H9 (cell line): ENCODE measurements around the gene RNF13. TPM values are rescaled to one million over a fixed set of nuclear protein-coding genes. Genes with fewer than 3 reads are reported as not detected.

Experiments
- DNase-seq: peaks from one replicate; pipeline ENCODE4 v3.0.0-alpha.2; 2017
- H2AFZ ChIP-seq: one replicate; pipeline ENCODE4 v1.6.1; 2013; ENCODE audit warnings: mild to moderate bottlenecking, low read length, control low read depth, moderate library complexity
- H2AK5ac ChIP-seq: 2 replicates; pipeline ENCODE4 v1.6.1; 2013; ENCODE audit warnings: low read length, control low read depth, mixed read lengths; ENCODE audit not compliant: insufficient read length
- H2BK120ac ChIP-seq: one replicate; pipeline ENCODE4 v1.6.1; 2013; ENCODE audit warnings: low read depth, mild to moderate bottlenecking, low read length, control low read depth, inconsistent platforms; ENCODE audit not compliant: poor library complexity, severe bottlenecking
- H2BK12ac ChIP-seq: 2 replicates; pipeline ENCODE4 v1.6.1; 2013; ENCODE audit warnings: low read length, control low read depth, mixed read lengths, low read depth; ENCODE audit not compliant: insufficient read length
- H2BK15ac ChIP-seq: 2 replicates; pipeline ENCODE4 v1.6.1; 2013; ENCODE audit warnings: low read depth, low read length, control low read depth
- H2BK20ac ChIP-seq: one replicate; pipeline ENCODE4 v1.6.1; 2013; ENCODE audit warnings: low read depth, mild to moderate bottlenecking, low read length, control low read depth, inconsistent platforms; ENCODE audit not compliant: poor library complexity, severe bottlenecking
- H2BK5ac ChIP-seq: 2 replicates; pipeline ENCODE4 v1.6.1; 2013; ENCODE audit warnings: low read length, control low read depth, mixed read lengths; ENCODE audit not compliant: insufficient read length
- H3K14ac ChIP-seq: 2 replicates; pipeline ENCODE4 v1.6.1; 2013; ENCODE audit warnings: low read length, control low read depth; ENCODE audit not compliant: insufficient read depth
- H3K18ac ChIP-seq: 2 replicates; pipeline ENCODE4 v1.6.1; 2013; ENCODE audit warnings: low read depth, mild to moderate bottlenecking, mixed read lengths, low read length, control low read depth; ENCODE audit not compliant: insufficient read length
- H3K23ac ChIP-seq: 2 replicates; pipeline ENCODE4 v1.6.1; 2013; ENCODE audit warnings: low read length, control low read depth, mixed read lengths, low read depth; ENCODE audit not compliant: insufficient read length
- H3K23me2 ChIP-seq: 2 replicates; pipeline ENCODE4 v1.6.1; 2013; ENCODE audit warnings: low read depth, mild to moderate bottlenecking, mixed read lengths, low read length, control low read depth; ENCODE audit not compliant: insufficient read length, poor library complexity, severe bottlenecking
- H3K27ac ChIP-seq: 2 replicates; pipeline ENCODE4 v1.5.1; 2013; ENCODE audit warnings: low read length, control low read depth, mixed read lengths, low read depth; ENCODE audit not compliant: insufficient read length
- H3K27me3 ChIP-seq: 2 replicates; pipeline ENCODE4 v1.6.1; 2013; ENCODE audit warnings: low read length, control low read depth, inconsistent platforms; ENCODE audit not compliant: insufficient read depth
- H3K4ac ChIP-seq: 2 replicates; pipeline ENCODE4 v1.6.1; 2013; ENCODE audit warnings: low read depth, mild to moderate bottlenecking, control low read depth, inconsistent platforms, low read length, moderate library complexity
- H3K4me1 ChIP-seq: 2 replicates; pipeline ENCODE4 v1.6.1; 2013; ENCODE audit warnings: low read length, control low read depth, inconsistent platforms; ENCODE audit not compliant: insufficient read depth
- H3K4me2 ChIP-seq: 2 replicates; pipeline ENCODE4 v1.6.1; 2013; ENCODE audit warnings: low read length, control low read depth, mixed read lengths; ENCODE audit not compliant: insufficient read length, insufficient read depth
- H3K56ac ChIP-seq: 2 replicates; pipeline ENCODE4 v1.6.1; 2013; ENCODE audit warnings: low read depth, mild to moderate bottlenecking, mixed read lengths, low read length, control low read depth; ENCODE audit not compliant: insufficient read length
- H3K79me1 ChIP-seq: 2 replicates; pipeline ENCODE4 v1.6.1; 2013; ENCODE audit warnings: low read depth, mild to moderate bottlenecking, moderate library complexity, low read length, control low read depth, inconsistent platforms; ENCODE audit not compliant: insufficient read depth, poor library complexity, severe bottlenecking
- H3K79me2 ChIP-seq: 2 replicates; pipeline ENCODE4 v1.6.1; 2013; ENCODE audit warnings: low read length, control low read depth, inconsistent platforms; ENCODE audit not compliant: insufficient read depth
- H3K9ac ChIP-seq: 2 replicates; pipeline ENCODE4 v1.6.1; 2013; ENCODE audit warnings: low read length, control low read depth, mixed read lengths; ENCODE audit not compliant: insufficient read length; ENCODE audit errors: extremely low read depth
- H3K9me3 ChIP-seq: one replicate; pipeline ENCODE4 v1.6.1; 2013; ENCODE audit warnings: low read depth, low read length, inconsistent platforms; ENCODE audit not compliant: control insufficient read depth
- H3T11ph ChIP-seq: one replicate; pipeline ENCODE4 v1.6.1; 2013; ENCODE audit warnings: mild to moderate bottlenecking, low read length, control low read depth, inconsistent platforms
- H4K20me1 ChIP-seq: one replicate; pipeline ENCODE4 v1.6.1; 2013; ENCODE audit not compliant: control insufficient read depth, insufficient read length, insufficient read depth
- H4K5ac ChIP-seq: 2 replicates; pipeline ENCODE4 v1.6.1; 2013; ENCODE audit warnings: low read depth, mild to moderate bottlenecking, mixed read lengths, low read length, control low read depth; ENCODE audit not compliant: insufficient read length
- H4K8ac ChIP-seq: replicated peaks from 2 replicates; pipeline ENCODE4 v1.6.1; 2013; ENCODE audit warnings: low read length, control low read depth, mixed read lengths, low read depth; ENCODE audit not compliant: insufficient read length
- H4K91ac ChIP-seq: 2 replicates; pipeline ENCODE4 v1.6.1; 2013; ENCODE audit warnings: low read depth, mild to moderate bottlenecking, moderate library complexity, mixed read lengths, low read length, control low read depth; ENCODE audit not compliant: insufficient read length
- H3K27ac Mint-ChIP-seq, 3 experiments: 2 replicates in 2 of 3; 3 replicates in 1 of 3; pipeline ENCODE4 v1.8.0; 2020 to 2021; ENCODE audit warnings: mixed read lengths in 3 of 3, mild to moderate bottlenecking in 1 of 3, moderate library complexity in 1 of 3
- H3K27me3 Mint-ChIP-seq: 2 replicates; pipeline ENCODE4 v1.8.0; 2021; ENCODE audit warnings: low read depth, mild to moderate bottlenecking, moderate library complexity, mixed read lengths
- H3K36me3 Mint-ChIP-seq, 3 experiments: 2 replicates in 2 of 3; 3 replicates in 1 of 3; pipeline ENCODE4 v1.8.0; 2020 to 2021; ENCODE audit warnings: low read depth in 3 of 3, mixed read lengths in 3 of 3; ENCODE audit not compliant: insufficient read depth in 1 of 3
- H3K4me1 Mint-ChIP-seq, 2 experiments: 2 replicates each; pipeline ENCODE4 v1.8.0; 2020; ENCODE audit warnings: mixed read lengths in 2 of 2
- H3K4me3 Mint-ChIP-seq, 2 experiments: 2 replicates in 1 of 2; 3 replicates in 1 of 2; pipeline ENCODE4 v1.8.0; 2020 to 2021; ENCODE audit warnings: mild to moderate bottlenecking in 2 of 2, mixed read lengths in 2 of 2, moderate library complexity in 1 of 2
- H3K9me3 Mint-ChIP-seq, 2 experiments: 2 replicates in 1 of 2; 3 replicates in 1 of 2; pipeline ENCODE4 v1.8.0; 2020; ENCODE audit warnings: mild to moderate bottlenecking in 2 of 2, mixed read lengths in 2 of 2, moderate library complexity in 1 of 2
- CTCF ChIP-seq: fragments of 200-600 bp; sonication (generic); conservative IDR thresholded peaks from 3 replicates; pipeline ENCODE4 v1.8.0; 2021; ENCODE audit warnings: antibody characterized with exemption, mild to moderate bottlenecking
- WGBS: extraction: QIAGEN DNeasy Blood & Tissue Kit; methylation state at CpG from one replicate; pipeline ENCODE4 v1.1.7; 2013; ENCODE audit warnings: missing lambda C conversion rate, low lambda C conversion rate, mixed read lengths; ENCODE audit not compliant: insufficient read length; ENCODE audit errors: extremely low coverage; 5-methylcytosine and 5-hydroxymethylcytosine counted together
- total RNA-seq: library from RNA; stranded (reverse); gene quantifications from 2 replicates; pipeline ENCODE4 v1.2.1, GENCODE V29; 2021

RNF13 gene
- total RNA-seq, 1 experiment from 2014 or later, result 23.4 TPM

- H4K8ac ChIP-seq, result no peak overlapping the region
- no peak overlapping the region for H2BK20ac ChIP-seq
- no peak overlapping the region for H3T11ph ChIP-seq
- H2AK5ac ChIP-seq, result no peak overlapping the region
- H2BK15ac ChIP-seq, result no peak overlapping the region
- Mint-ChIP-seq H3K4me3 (no peak overlapping the region), H3K9me3 (no peaks in the 10 kb centered on the region), H3K36me3 (no peaks in the 10 kb centered on the region), H3K27me3 (no peaks in the 10 kb centered on the region), H3K27ac (no peak overlapping the region), H3K4me1 (peaks cover 4% of the 10 kb centered on the region in 2 experiments)
- H3K23ac ChIP-seq, result no peak overlapping the region
- no CpG with 5 or more reads among the region's 3 CpGs for WGBS
- H3K79me1 ChIP-seq, result no peaks in the 10 kb centered on the region
- no peaks in the 10 kb centered on the region for H3K23me2 ChIP-seq
- H2BK12ac ChIP-seq, result no peak overlapping the region
- H3K27ac ChIP-seq, result no peak overlapping the region
- H3K4me2 ChIP-seq, result no peak overlapping the region
- no peaks in the 10 kb centered on the region for H3K27me3 ChIP-seq
- no peak overlapping the region for H4K91ac ChIP-seq
- H3K4me1 ChIP-seq, result no peaks in the 10 kb centered on the region
- H3K9ac ChIP-seq, result no peak overlapping the region
- H3K4ac ChIP-seq, result no peak overlapping the region
- no peak overlapping the region for H2BK120ac ChIP-seq
- TF ChIP-seq CTCF, result no peak
- H4K5ac ChIP-seq, result no peak overlapping the region
- H3K9me3 ChIP-seq, result no peaks in the 10 kb centered on the region
- H3K18ac ChIP-seq, result no peak overlapping the region
- DNase-seq, result no peak
- no peak overlapping the region for H2BK5ac ChIP-seq
- H4K20me1 ChIP-seq, result no peaks in the 10 kb centered on the region
- H3K79me2 ChIP-seq, result no peaks in the 10 kb centered on the region
- H2AFZ ChIP-seq, result no peak overlapping the region
- no peak overlapping the region for H3K14ac ChIP-seq
- no peak overlapping the region for H3K56ac ChIP-seq
Observed at GRCh38 chr3:149781741-149782140, 31.3 kb upstream of the RNF13 start.
